Measurements from ENCODE around the gene KCNG2.

- TF ChIP-seq CTCF (IDR thresholded peaks at IDR 0.05 in 4 of 5, conservative IDR thresholded peaks at IDR 0.05 in 1 of 5), result no peak
- no peak for TF ChIP-seq POLR2A (IDR thresholded peaks at IDR 0.05)
These were observed 7.5 kb upstream of the KCNG2 start for GRCh38 chr18:79789901-79790890.
